Stimulated activated CD8-positive, alpha-beta memory T cell treated with anti-CD3 and anti-CD28 coated beads, Interleukin-4, amount 100 ng/mL, for 48 hours (primary cell): Measurements from ENCODE around the gene CTNNA3.
"Not testable (repeated sequence)": the region's sequence is repeated elsewhere in the genome, so short reads cannot be mapped to it uniquely, and the experiment has no call there.

ENCODE experiments used
- DNase-seq: peaks from one replicate; pipeline ENCODE4 v3.0.0-alpha.2; 2020

CTNNA3 gene

DNA sequence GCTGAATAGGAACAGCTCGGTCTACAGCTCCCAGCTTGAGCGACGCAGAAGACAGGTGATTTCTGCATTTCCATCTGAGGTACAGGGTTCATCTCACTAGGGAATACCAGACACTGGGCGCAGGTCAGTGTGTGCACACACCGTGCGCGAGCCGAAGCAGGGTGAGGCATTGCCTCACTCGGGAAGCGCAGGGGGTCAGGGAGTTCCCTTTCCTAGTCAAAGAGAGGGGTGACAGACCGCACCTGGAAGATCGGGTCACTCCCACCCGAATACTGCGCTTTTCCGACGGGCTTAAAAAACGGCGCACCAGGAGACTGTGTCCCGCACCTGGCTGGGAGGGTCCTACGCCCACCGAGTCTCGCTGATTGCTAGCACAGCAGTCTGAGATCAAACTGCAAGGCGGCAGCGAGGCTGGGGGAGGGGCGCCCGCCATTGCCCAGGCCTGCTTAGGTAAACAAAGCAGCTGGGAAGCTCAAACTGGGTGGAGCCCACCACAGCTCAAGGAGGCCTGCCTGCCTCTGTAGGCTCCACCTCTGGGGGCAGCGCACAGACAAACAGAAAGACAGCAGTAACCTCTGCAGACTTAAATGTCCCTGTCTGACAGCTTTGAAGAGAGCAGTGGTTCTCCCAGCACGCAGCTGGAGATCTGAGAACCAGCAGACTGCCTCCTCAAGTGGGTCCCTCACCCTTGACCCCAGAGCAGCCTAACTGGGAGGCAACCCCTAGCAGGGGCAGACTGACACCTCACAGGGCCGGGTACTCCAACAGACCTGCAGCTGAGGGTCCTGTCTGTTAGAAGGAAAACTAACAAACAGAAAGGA, 465.1 kb downstream of the CTNNA3 start:
- DNase-seq: not testable (repeated sequence)

- DNase-seq: no peak
Observed at GRCh38 chr10:67225226-67225625, 470.8 kb downstream of the CTNNA3 start.

DNA sequence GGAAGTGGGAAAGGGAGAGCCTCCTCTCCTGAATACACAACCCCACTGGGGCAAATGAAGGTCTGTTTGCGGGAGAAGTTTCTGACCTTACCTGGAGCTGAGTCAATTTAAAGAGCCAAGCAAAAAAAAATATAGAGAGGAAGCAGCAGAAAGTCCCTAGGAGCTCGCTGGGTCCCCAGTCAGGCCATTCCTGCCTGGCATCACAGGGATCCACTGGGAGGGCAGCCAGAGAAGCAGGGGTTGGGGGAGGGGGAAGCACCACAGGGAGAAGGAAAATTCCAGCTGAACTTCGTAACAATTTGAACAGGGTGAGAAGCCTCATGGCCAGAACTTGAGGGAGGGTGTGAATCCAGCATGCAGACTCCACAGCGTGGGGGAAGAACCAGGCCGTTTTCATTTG, 471.4 kb downstream of the CTNNA3 start:
- no peak for DNase-seq

DNA sequence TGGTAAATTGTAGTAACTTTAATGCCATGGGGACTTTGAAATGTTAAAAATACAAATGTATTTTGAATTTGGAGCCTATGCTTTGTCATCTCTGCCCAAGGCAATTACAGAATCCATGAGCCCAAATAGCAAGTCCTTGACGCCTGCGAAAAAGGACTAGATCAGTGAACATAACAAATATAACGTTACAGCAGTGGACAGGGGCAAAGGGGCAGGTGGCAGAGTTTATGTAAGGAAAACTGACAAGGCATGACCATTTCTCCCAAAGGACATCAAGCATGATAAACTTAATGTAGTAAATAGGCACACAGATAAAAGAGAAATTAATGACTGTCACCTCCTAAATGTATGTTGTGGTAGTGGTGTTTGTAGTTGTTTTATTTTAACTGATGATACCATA, 473.1 kb downstream of the CTNNA3 start:
- DNase-seq: no peak

GRCh38 chr10:67221939-67222494, 474.0 kb downstream of the CTNNA3 start:
- no peak for DNase-seq

DNA sequence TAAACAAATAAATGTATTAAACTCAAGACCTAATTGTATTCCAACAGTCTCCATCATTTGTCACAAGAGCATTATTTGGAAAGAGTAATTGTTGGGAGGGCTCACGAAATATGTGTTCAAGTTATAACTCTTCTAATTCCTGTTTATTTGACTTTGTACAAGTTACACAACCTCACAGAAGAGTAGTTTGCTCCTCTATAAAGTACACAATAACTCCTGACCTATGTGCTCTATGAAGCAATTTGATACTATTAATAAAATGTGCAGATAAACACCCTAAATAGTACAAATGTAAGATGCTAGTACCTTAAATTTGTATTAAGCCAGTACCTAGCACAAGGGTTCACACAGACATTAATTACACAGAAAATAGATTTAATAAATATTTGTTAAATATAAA, 484.3 kb downstream of the CTNNA3 start:
- no peak for DNase-seq

GRCh38 chr10:67207923-67208322, 488.1 kb downstream of the CTNNA3 start:
- DNase-seq: not testable (repeated sequence)

- no peak for DNase-seq
Observed at GRCh38 chr10:67200913-67201564, 495.0 kb downstream of the CTNNA3 start.

DNA sequence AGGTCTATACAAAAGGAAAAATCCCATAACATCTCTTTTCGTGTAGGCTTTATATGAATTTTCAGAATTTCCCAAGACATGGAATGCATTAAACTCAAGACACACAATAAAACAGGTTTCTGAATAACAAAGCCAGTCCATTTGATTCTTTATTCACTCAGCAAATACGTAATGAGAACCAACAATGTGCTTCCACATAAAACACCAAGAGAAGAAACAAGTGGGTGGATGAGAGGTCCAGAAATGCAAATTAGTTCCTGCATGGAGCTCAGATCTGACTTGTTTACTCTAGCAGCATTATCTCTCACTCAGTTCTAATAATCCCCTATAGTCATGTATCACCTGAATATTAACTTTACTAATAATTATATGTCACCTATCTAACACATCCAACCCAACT, 520.6 kb downstream of the CTNNA3 start:
- DNase-seq: no peak

DNA sequence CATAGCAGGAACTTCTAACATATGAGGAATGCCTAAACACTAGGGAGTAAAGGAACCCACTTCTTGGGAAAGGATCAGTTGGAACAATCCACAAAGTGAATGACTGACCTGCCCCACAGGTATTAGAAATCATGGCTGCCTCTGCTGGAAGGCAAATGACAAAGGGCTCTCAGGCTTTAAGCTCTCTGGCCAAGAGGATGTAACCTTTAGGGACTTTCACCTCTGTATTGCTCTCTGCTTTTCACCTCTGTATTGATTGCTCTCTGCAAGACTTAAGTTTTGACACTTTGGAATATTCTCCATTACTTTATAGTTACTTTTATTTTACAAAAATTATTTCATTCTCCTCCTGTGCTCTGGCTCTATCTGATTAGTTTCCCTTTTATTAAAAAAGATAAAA, 522.2 kb downstream of the CTNNA3 start:
- no peak for DNase-seq

DNA sequence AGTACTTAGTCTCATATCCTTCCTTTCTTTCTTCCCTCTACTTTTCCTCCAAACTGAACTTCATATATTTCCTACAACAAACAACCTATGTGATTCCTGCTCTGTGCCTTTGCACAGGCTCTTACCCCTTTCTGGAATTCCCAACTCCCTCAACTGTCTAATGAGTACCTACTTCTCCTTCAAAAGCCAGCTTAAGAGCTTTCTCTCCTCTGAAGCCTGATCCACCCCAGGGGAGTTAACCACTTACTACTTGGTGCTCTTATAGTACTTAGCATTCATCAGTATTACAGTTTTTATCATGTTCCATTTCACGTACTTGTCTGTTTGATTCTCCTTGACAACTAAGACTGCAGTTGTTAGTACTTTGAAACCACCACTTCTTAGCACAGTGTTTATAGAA, 524.0 kb downstream of the CTNNA3 start:
- DNase-seq: no peak

GRCh38 chr10:67156239-67156638, 539.8 kb downstream of the CTNNA3 start:
- no peak for DNase-seq

- DNase-seq: no peak
Observed at GRCh38 chr10:67151471-67151870, 544.5 kb downstream of the CTNNA3 start.

DNA sequence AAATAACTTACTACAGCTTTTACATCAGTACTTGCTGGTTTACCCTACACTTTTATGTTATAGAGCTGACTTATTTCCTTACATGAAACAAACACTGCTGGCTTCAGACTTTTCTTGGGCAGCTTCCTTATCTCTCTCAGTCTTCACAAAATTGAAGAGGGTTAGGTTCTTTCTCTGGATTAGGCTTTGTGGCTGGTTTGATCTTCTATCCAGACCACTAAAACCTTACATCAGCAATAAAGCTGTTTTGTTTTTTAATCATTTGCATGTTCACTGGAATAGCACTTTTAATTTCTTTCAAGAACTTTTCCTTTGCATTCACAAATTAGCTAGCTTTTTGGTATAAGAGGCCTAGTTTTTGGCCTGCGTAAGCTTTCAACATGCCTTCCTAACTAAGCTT, 551.5 kb downstream of the CTNNA3 start:
- DNase-seq: no peak

DNA sequence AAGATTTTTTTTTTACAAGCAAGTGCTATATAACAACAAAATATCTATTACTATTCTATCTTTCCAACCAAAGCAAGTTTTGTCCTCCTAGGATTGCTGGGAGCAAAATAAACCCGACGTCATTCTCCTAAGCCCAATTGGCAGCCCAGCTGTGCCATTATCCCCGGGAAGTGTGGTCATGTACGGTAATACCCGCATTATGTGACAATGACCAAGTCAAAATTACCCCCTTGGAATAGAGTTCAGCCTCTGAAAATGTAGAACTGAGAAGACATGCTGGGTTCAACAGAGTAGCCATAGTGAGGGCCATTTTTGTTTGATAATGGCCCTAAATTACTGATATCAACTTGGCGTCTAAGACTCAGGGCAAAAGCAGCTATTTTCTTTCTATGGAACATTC, 554.7 kb downstream of the CTNNA3 start:
- no peak for DNase-seq

- DNase-seq: no peak
Observed at GRCh38 chr10:67140641-67141040, 555.4 kb downstream of the CTNNA3 start.

DNA sequence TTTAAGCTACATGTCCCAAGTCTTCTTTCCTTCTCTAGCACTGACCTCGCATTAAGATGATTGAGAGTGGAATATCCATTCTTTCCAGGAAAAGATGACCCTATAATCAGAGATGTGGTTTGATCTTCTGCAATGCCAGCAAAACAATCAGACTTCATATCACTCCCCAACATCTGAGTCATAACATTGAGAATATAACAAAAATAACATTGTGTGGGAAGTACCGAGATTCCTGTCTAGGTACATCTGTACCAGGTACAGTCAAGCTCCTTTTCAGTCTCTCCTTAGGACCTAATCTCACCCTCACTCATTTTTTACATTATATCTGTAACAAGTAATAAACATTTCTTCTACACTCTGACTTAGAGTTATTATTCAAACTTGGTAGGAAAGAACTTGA, 568.6 kb downstream of the CTNNA3 start:
- DNase-seq: no peak

DNA sequence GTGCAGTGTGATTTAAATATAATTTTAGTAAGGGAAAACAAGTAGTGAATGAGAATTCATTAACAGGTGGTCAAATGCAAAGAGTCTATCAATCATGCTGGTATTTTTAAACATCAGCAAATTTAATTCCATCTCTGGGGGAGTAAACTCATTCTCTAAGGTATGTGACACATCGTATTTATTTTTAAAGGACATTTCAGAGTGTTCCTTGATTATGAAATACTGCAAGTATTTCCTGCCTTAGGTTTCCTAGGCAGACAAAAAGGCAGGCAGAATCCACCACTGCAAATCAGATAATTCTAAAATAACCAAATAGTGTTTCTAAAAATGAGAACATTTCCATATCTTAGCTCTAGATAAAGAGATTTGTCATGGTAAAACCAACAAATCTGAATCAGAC, 576.3 kb downstream of the CTNNA3 start:
- no peak for DNase-seq

GRCh38 chr10:67115972-67116371, 580.0 kb downstream of the CTNNA3 start:
- no peak for DNase-seq

DNA sequence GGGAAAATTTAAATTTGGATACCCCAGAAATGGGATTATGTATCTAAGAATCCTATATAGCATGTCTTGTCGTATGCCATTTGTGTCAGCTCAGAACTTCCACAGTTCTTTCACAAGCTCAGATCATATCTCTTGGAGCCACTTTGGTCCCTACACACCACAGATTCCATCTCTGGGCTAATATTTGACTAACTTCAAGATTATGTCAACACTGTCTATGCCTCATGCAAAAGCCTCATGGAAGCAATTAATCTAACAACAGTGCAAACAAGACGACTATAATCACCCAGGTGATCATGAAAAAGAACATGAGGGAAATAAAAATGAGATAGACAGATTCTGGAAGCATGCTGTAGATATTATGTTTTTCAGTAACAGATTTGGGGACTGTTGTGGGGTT, 581.0 kb downstream of the CTNNA3 start:
- no peak for DNase-seq

DNA sequence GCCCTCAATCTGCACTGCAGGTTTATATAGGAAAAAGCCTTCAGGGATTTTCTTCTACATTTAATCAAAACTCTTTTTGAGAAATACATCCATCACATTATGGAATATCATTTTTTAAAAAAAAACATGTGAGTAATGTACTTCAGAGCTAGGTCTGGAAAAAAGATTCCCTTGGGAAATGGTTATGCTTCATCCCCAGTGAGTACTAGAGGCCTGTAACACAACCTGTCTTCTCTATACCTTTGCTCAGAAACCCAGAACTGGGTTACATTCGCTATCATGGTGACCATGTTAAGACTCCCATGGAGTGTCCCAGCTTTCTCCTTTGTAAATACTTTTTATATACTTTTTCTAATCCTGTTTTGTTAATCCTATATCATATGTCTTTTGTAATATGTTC, 583.2 kb downstream of the CTNNA3 start:
- DNase-seq: no peak

DNA sequence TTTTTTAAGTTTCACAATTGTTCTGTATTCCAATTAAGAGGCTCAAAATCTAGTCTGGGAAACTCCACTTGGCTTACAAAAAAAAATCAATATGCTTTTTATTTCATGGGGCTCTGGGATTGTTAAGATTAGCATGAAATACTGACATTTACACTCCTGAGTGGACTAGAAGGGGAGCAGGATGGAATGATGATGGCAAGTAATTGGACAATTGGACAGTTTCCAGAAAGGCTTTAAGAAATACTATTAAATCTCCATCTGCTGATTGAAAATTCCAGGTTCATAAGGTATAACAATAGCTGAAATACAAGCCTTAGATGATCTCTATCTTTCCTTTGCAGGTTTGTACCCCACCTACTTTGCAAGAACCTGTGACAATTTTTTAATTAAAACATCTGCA, 585.7 kb downstream of the CTNNA3 start:
- no peak for DNase-seq

GRCh38 chr10:67107670-67108069, 588.3 kb downstream of the CTNNA3 start:
- no peak for DNase-seq

DNA sequence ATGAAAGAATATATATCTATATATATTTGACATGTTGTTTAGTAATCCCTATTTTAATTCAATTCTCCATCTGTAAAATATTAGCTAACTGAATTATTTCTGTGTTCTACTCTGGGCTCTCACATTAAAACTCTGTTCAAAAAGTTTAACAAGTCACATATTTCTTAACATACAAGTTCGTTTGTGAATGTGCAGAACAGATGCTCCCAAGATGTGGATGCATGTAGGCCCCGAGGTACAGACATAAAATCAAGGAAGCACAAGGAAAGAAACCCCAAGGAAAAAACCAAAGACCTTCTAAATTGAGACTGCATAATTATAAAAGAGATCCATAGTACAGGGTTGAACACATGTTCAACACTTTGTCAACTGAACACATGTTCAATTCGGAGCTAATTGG, 595.0 kb downstream of the CTNNA3 start:
- no peak for DNase-seq
